H1 (cell line): ENCODE results near the gene PRG3. TPM values are rescaled to one million over a fixed set of nuclear protein-coding genes. Genes with fewer than 3 reads are reported as not detected.

ENCODE experiments used
- CTCF ChIA-PET: fragments of 300-600 bp; sonication (Branson Sonifier 250); formaldehyde crosslinking; loops from one replicate; lab custom pipeline; 2021; ENCODE audit not compliant: partially characterized antibody; lab: Charles Lee
- POLR2A ChIA-PET: fragments of 300-600 bp; sonication (Branson Sonifier 250); formaldehyde crosslinking; loops from one replicate; lab custom pipeline; 2021; ENCODE audit warnings: inconsistent platforms; ENCODE audit not compliant: partially characterized antibody; lab: Charles Lee
- DNase-seq, 2 experiments: peaks; one replicate each; pipeline versions ENCODE4 v3.0.0 to v3.0.0-alpha.2; 2010 to 2022; ENCODE audit warnings: low spot score in 2 of 2, low read depth in 1 of 2, mixed read lengths in 1 of 2
- FAIRE-seq: peaks from 2 replicates; lab custom pipeline; 2011; peaks lifted over from hg19 to GRCh38; lab: Jason Lieb, UNC
- H2AFZ ChIP-seq: 2 replicates; pipeline ENCODE4 v1.8.1; 2012; ENCODE audit warnings: low read length, inconsistent platforms
- H2AK5ac ChIP-seq: 2 replicates; pipeline ENCODE4 v1.6.1; 2013; ENCODE audit warnings: low read depth, low read length
- H2BK120ac ChIP-seq: replicated peaks from 2 replicates; pipeline ENCODE3; 2013; ENCODE audit warnings: low read depth, low read length, inconsistent platforms
- H2BK12ac ChIP-seq: 2 replicates; pipeline ENCODE4 v1.6.1; 2013; ENCODE audit warnings: low read depth, low read length
- H2BK15ac ChIP-seq: 2 replicates; pipeline ENCODE4 v1.6.1; 2013; ENCODE audit warnings: low read length
- H2BK20ac ChIP-seq: 2 replicates; pipeline ENCODE4 v1.6.1; 2013; ENCODE audit warnings: low read length
- H2BK5ac ChIP-seq: 2 replicates; pipeline ENCODE4 v1.6.1; 2013; ENCODE audit warnings: low read depth, low read length
- H3K14ac ChIP-seq: 2 replicates; pipeline ENCODE4 v1.6.1; 2013; ENCODE audit warnings: inconsistent platforms; ENCODE audit not compliant: insufficient read length
- H3K18ac ChIP-seq: 2 replicates; pipeline ENCODE4 v1.6.1; 2013; ENCODE audit warnings: low read length; ENCODE audit errors: extremely low read depth
- H3K23ac ChIP-seq: 2 replicates; pipeline ENCODE4 v1.6.1; 2013; ENCODE audit warnings: inconsistent platforms; ENCODE audit not compliant: insufficient read length
- H3K23me2 ChIP-seq: 2 replicates; pipeline ENCODE4 v1.6.1; 2013; ENCODE audit warnings: low read depth, low read length
- H3K27ac ChIP-seq: 2 replicates; pipeline ENCODE4 v1.6.1; 2011; ENCODE audit warnings: low read depth, low read length, inconsistent platforms
- H3K27me3 ChIP-seq, 4 experiments: replicated peaks in 1 of 4; 1 replicate in 1 of 4; 2 replicates in 3 of 4; pipeline versions ENCODE4 v1.6.1 to v1.8.1; 2011 to 2013; ENCODE audit warnings: low read length in 3 of 4, mild to moderate bottlenecking in 3 of 4, inconsistent platforms in 2 of 4, mixed read lengths in 2 of 4, moderate library complexity in 1 of 4; ENCODE audit not compliant: control insufficient read depth in 3 of 4, insufficient read depth in 3 of 4; ENCODE audit errors: extremely low read depth in 1 of 4
- H3K36me3 ChIP-seq, 4 experiments: 2 replicates each; pipeline versions ENCODE4 v1.6.1 to v1.8.1; 2011 to 2013; ENCODE audit warnings: mild to moderate bottlenecking in 4 of 4, low read length in 3 of 4, moderate library complexity in 2 of 4, control low read depth in 1 of 4, inconsistent platforms in 1 of 4; ENCODE audit not compliant: insufficient read depth in 4 of 4, control insufficient read depth in 2 of 4
- H3K4ac ChIP-seq: replicated peaks from 2 replicates; pipeline ENCODE3; 2013; ENCODE audit warnings: low read length, low read depth, mixed read lengths, inconsistent platforms; ENCODE audit not compliant: insufficient read length
- H3K4me1 ChIP-seq, 4 experiments: replicated peaks in 1 of 4; 1 replicate in 1 of 4; 2 replicates in 3 of 4; pipeline versions ENCODE4 v1.6.1 to v1.8.1; 2011 to 2013; ENCODE audit warnings: low read length in 3 of 4, inconsistent platforms in 2 of 4, mixed read lengths in 1 of 4; ENCODE audit not compliant: insufficient read depth in 4 of 4, control insufficient read depth in 3 of 4
- H3K4me2 ChIP-seq, 2 experiments: 2 replicates each; pipeline versions ENCODE4 v1.6.1 to v1.8.1; 2011 to 2013; ENCODE audit warnings: low read depth in 2 of 2, low read length in 2 of 2, control low read depth in 1 of 2, inconsistent platforms in 1 of 2, mild to moderate bottlenecking in 1 of 2; ENCODE audit not compliant: insufficient read depth in 1 of 2
- H3K4me3 ChIP-seq, 4 experiments: fragments of 200-600, 300-600 bp in 1 of 4; sonication (generic), shearing (Covaris generic), sonication (Bioruptor Twin) in 1 of 4; 2 replicates each; pipeline versions ENCODE4 v1.5.1 to v1.8.1; 2011 to 2016; ENCODE audit warnings: low read length in 4 of 4, low read depth in 3 of 4, control low read depth in 2 of 4, inconsistent platforms in 2 of 4, mild to moderate bottlenecking in 2 of 4, mixed read lengths in 1 of 4, moderate library complexity in 1 of 4; ENCODE audit not compliant: insufficient read depth in 2 of 4; ENCODE audit errors: extremely low read depth in 1 of 4
- H3K56ac ChIP-seq: replicated peaks from 2 replicates; pipeline ENCODE3; 2013; ENCODE audit warnings: low read depth, mild to moderate bottlenecking, mixed read lengths, low read length, inconsistent platforms; ENCODE audit not compliant: insufficient read length
- H3K79me1 ChIP-seq: 2 replicates; pipeline ENCODE4 v1.6.1; 2013; ENCODE audit warnings: low read depth, low read length, control low read depth
- H3K79me2 ChIP-seq, 2 experiments: 2 replicates each; pipeline versions ENCODE4 v1.6.1 to v1.8.1; 2012 to 2013; ENCODE audit warnings: low read length in 2 of 2, mild to moderate bottlenecking in 2 of 2, inconsistent platforms in 1 of 2; ENCODE audit not compliant: insufficient read depth in 2 of 2, control insufficient read depth in 1 of 2
- H3K9ac ChIP-seq, 4 experiments: replicated peaks in 1 of 4; 1 replicate in 1 of 4; 2 replicates in 3 of 4; pipeline versions ENCODE4 v1.6.1 to v1.8.1; 2011 to 2013; ENCODE audit warnings: low read depth in 3 of 4, low read length in 3 of 4, control low read depth in 2 of 4, mild to moderate bottlenecking in 2 of 4, moderate library complexity in 2 of 4, inconsistent platforms in 1 of 4; ENCODE audit errors: extremely low read depth in 1 of 4
- H3K9me3 ChIP-seq, 2 experiments: 2 replicates each; pipeline versions ENCODE4 v1.6.1 to v1.8.1; 2012 to 2013; ENCODE audit warnings: mild to moderate bottlenecking in 2 of 2, moderate library complexity in 2 of 2, control low read depth in 1 of 2, inconsistent platforms in 1 of 2, low read depth in 1 of 2, low read length in 1 of 2, mixed read lengths in 1 of 2; ENCODE audit not compliant: insufficient read depth in 2 of 2
- H4K20me1 ChIP-seq, 2 experiments: replicated peaks in 1 of 2; 2 replicates each; pipeline versions ENCODE3 to v1.8.1; 2011 to 2013; ENCODE audit warnings: inconsistent platforms in 2 of 2, low read length in 2 of 2, mild to moderate bottlenecking in 1 of 2; ENCODE audit not compliant: insufficient read depth in 2 of 2, control insufficient read depth in 1 of 2
- H4K5ac ChIP-seq: 2 replicates; pipeline ENCODE4 v1.6.1; 2013; ENCODE audit warnings: low read length, low read depth, mixed read lengths, inconsistent platforms; ENCODE audit not compliant: insufficient read length
- H4K8ac ChIP-seq: 2 replicates; pipeline ENCODE4 v1.8.0; 2013; ENCODE audit warnings: mild to moderate bottlenecking, moderate library complexity, low read length, inconsistent platforms; ENCODE audit not compliant: insufficient read depth; ENCODE audit errors: extremely low read depth
- H4K91ac ChIP-seq: replicated peaks from 2 replicates; pipeline ENCODE3; 2013; ENCODE audit warnings: low read length, mixed read lengths, inconsistent platforms; ENCODE audit not compliant: insufficient read length
- CHD1 ChIP-seq: IDR thresholded peaks from 2 replicates; pipeline ENCODE4 v1.6.1; 2012; ENCODE audit warnings: low read depth, low read length, improper control_type of control experiment
- RAD21 ChIP-seq, 2 experiments: IDR thresholded peaks in 1 of 2; conservative IDR thresholded peaks in 1 of 2; 2 replicates each; pipeline ENCODE4 v1.6.1; 2011; ENCODE audit warnings: low read depth in 2 of 2, low read length in 2 of 2, improper control_type of control experiment in 1 of 2, inconsistent platforms in 1 of 2, mild to moderate bottlenecking in 1 of 2, moderate library complexity in 1 of 2
- SIN3A ChIP-seq, 2 experiments: IDR thresholded peaks in 1 of 2; conservative IDR thresholded peaks in 1 of 2; 2 replicates each; pipeline ENCODE4 v1.6.1; 2011 to 2012; ENCODE audit warnings: low read length in 2 of 2, improper control_type of control experiment in 1 of 2, low read depth in 1 of 2, mild to moderate bottlenecking in 1 of 2
- WGBS, 2 experiments: shearing (Covaris generic) in 1 of 2; methylation state at CpG; one replicate each; pipeline versions ENCODE4 v1.1.6 to v1.1.7; 2013 to 2015; ENCODE audit warnings: low lambda C conversion rate in 2 of 2, mixed read lengths in 2 of 2, inconsistent platforms in 1 of 2, low coverage in 1 of 2, missing lambda C conversion rate in 1 of 2; ENCODE audit not compliant: insufficient replicate concordance in 2 of 2, insufficient coverage in 1 of 2, insufficient read length in 1 of 2; ENCODE audit errors: extremely low coverage in 1 of 2, missing lambda C conversion rate in 1 of 2; 5-methylcytosine and 5-hydroxymethylcytosine counted together
- polyA plus RNA-seq, 7 experiments: library from polyadenylated mRNA; depleted of rRNA in 3 of 7; stranded (reverse) in 5 of 7; unstranded in 2 of 7; fragments of >200 nt in 5 of 7; fragments of 200-250 nt in 2 of 7; gene quantifications; 1 replicate in 5 of 7; 2 replicates in 1 of 7; 4 replicates in 1 of 7; pipeline versions ENCODE4 v1.2.1 to v1.2.3, GENCODE V29; 2011 to 2013; ENCODE audit warnings: missing spikeins in 2 of 7, mixed read lengths in 2 of 7
- total RNA-seq: library from RNA; stranded (reverse); fragmentation: NEBNext Ultra II Directional; extraction: Animal tissue kit (Norgen Biotek cat#: 25700); gene quantifications from 2 replicates; pipeline ENCODE4 v1.2.1, GENCODE V29; 2021
- TF ChIP-seq, protein P1 (sequence below): IDR thresholded peaks from 2 replicates; pipeline ENCODE4 v1.6.1; 2012; ENCODE audit warnings: inconsistent platforms
- TF ChIP-seq, protein P2 (sequence below): IDR thresholded peaks from 2 replicates; pipeline ENCODE4 v1.6.1; 2012; ENCODE audit warnings: low read length, inconsistent platforms
- TF ChIP-seq, protein P3 (sequence below), 3 experiments: IDR thresholded peaks; 1 replicate in 2 of 3; 2 replicates in 1 of 3; pipeline versions ENCODE4 v1.5.1 to v1.6.1; 2011; ENCODE audit warnings: low read length in 3 of 3, mild to moderate bottlenecking in 3 of 3, inconsistent platforms in 2 of 3, low read depth in 1 of 3, moderate library complexity in 1 of 3; ENCODE audit not compliant: insufficient read depth in 1 of 3; ENCODE audit errors: control extremely low read depth in 1 of 3

The PRG3 gene
- total and polyA plus RNA-seq, 2 of the 8 experiments (the other 6 are each of a cell fraction or from before 2014, with no cell fraction given), result not detected

DNA sequence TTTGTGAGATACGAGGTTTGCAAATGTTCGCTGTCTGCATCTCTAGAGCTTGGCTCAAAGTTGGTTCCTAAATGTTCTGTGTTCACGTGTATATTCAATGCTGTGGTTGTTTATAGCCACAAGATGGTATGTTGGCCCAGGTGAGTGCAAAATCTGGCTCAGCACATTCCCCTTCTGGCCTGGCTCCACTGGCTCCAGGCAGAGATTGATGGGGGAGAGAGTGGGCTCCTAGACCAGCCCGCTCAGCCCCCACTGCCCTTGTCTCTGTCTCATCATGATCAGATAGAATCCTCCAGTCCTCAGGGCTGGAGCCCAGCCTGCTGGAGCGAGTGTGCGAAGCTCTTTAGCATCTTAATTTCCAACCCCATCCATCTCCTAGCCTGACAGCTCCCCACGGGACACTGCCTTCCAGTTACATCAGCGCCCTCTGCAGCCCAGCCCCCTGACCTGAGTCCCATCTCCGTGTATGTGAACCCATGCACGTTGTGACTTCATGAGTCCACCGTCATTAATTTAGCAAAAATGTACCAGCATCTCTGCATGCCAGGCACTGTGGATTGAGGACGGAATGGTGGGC lies 40.8 kb downstream of the PRG3 start:
- no peaks in the 10 kb centered on the region for H4K20me1 ChIP-seq
- no peak overlapping the region for H3K4ac ChIP-seq
- peaks cover 1% of the 10 kb centered on the region for H3K23me2 ChIP-seq
- H3K23ac ChIP-seq, result no peak overlapping the region
- 26% methylated on average over 11 of the region's 12 CpGs; no CpG with 5 or more reads in 1 of the 2 experiments for WGBS, 2 experiments
- CTCF ChIA-PET, result interaction anchor here (0.7 to 4.4 kb wide), 18 partner anchors 9 to 207 kb away, joined by 3 to 20 read pairs (median 4); partner anchors contain the start of gene TNKS1BP1
- no peak overlapping the region for H3K27ac ChIP-seq
- H4K91ac ChIP-seq, result no peak overlapping the region
- FAIRE-seq (peak; percentile 58), DNase-seq (no peak)
- no peaks in the 10 kb centered on the region for H3K9me3 ChIP-seq
- POLR2A ChIA-PET, result interaction anchor here (1.3 to 45.7 kb wide), 2 partner anchors 33 to 299 kb away, joined by 4 to 1279 read pairs; partner anchors contain the start of gene TNKS1BP1
- no peak overlapping the region for H3K14ac ChIP-seq
- no peak overlapping the region; the same call in 1 of the 2 replicates for H3K18ac ChIP-seq
- H4K8ac ChIP-seq, result no peak overlapping the region
- H3K4me3 ChIP-seq, result no peak overlapping the region
- H3K27me3 ChIP-seq, result peaks cover 0 to 9% (median 4%) of the 10 kb centered on the region in 4 experiments; a peak in 4 of 7 replicates
- peaks cover 0 to 2% of the 10 kb centered on the region in 2 experiments; a peak in 2 of 4 replicates for H3K79me2 ChIP-seq
- no peak overlapping the region for H4K5ac ChIP-seq
- H3K4me2 ChIP-seq, result no peak overlapping the region; a peak in 1 of 4 replicates
- peak overlapping the region; percentile 10; the same call in 1 of the 2 replicates for H2BK12ac ChIP-seq
- no peak overlapping the region for H2AK5ac ChIP-seq
- no peak overlapping the region for H2BK120ac ChIP-seq
- peaks cover 2% of the 10 kb centered on the region for H3K79me1 ChIP-seq
- no peak overlapping the region for H2BK20ac ChIP-seq
- H3K36me3 ChIP-seq, result no peaks in the 10 kb centered on the region
- H3K4me1 ChIP-seq, result peaks cover 4 to 14% (median 8%) of the 10 kb centered on the region in 4 experiments; a peak in 6 of 7 replicates
- H2BK5ac ChIP-seq, result no peak overlapping the region
- 0 out of 2 replicates have a peak overlapping the region, but pooled peaks have one; percentile 59 for H2AFZ ChIP-seq
- peak overlapping the region; percentile 32; the same call in 1 of the 2 replicates for H2BK15ac ChIP-seq
- no peak overlapping the region for H3K56ac ChIP-seq
- no peak overlapping the region for H3K9ac ChIP-seq
- TF ChIP-seq, protein P1, sequence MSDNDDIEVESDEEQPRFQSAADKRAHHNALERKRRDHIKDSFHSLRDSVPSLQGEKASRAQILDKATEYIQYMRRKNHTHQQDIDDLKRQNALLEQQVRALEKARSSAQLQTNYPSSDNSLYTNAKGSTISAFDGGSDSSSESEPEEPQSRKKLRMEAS, result peak; percentile 59; the same call in 1 of the 2 replicates
- TF ChIP-seq RAD21 (IDR thresholded peaks at IDR 0.05 in 1 of 2, conservative IDR thresholded peaks at IDR 0.05 in 1 of 2; ENCODE audit: low read depth in 2 of 2, low read length in 2 of 2), result peak; percentile 30 to 55
- TF ChIP-seq, protein P2, sequence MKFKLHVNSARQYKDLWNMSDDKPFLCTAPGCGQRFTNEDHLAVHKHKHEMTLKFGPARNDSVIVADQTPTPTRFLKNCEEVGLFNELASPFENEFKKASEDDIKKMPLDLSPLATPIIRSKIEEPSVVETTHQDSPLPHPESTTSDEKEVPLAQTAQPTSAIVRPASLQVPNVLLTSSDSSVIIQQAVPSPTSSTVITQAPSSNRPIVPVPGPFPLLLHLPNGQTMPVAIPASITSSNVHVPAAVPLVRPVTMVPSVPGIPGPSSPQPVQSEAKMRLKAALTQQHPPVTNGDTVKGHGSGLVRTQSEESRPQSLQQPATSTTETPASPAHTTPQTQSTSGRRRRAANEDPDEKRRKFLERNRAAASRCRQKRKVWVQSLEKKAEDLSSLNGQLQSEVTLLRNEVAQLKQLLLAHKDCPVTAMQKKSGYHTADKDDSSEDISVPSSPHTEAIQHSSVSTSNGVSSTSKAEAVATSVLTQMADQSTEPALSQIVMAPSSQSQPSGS, result no peak
- peak; percentile 59 to 64; a peak in 2 of 4 replicates for TF ChIP-seq SIN3A (conservative IDR thresholded peaks at IDR 0.05 in 1 of 2, IDR thresholded peaks at IDR 0.05 in 1 of 2; ENCODE audit: low read depth in 1 of 2, low read length in 2 of 2)
- no peak for TF ChIP-seq CHD1
- TF ChIP-seq, protein P3, sequence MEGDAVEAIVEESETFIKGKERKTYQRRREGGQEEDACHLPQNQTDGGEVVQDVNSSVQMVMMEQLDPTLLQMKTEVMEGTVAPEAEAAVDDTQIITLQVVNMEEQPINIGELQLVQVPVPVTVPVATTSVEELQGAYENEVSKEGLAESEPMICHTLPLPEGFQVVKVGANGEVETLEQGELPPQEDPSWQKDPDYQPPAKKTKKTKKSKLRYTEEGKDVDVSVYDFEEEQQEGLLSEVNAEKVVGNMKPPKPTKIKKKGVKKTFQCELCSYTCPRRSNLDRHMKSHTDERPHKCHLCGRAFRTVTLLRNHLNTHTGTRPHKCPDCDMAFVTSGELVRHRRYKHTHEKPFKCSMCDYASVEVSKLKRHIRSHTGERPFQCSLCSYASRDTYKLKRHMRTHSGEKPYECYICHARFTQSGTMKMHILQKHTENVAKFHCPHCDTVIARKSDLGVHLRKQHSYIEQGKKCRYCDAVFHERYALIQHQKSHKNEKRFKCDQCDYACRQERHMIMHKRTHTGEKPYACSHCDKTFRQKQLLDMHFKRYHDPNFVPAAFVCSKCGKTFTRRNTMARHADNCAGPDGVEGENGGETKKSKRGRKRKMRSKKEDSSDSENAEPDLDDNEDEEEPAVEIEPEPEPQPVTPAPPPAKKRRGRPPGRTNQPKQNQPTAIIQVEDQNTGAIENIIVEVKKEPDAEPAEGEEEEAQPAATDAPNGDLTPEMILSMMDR (IDR thresholded peaks at IDR 0.05; ENCODE audit: control extremely low read depth in 1 of 3, insufficient read depth in 1 of 3, low read depth in 1 of 3, low read length in 3 of 3), result peak; percentile 39 to 68 (median 64)
